GM19438 (cell line): ENCODE measurements around the gene LCP2.
"Not testable (repeated sequence)": the region's sequence is repeated elsewhere in the genome, so short reads cannot be mapped to it uniquely, and the experiment has no call there.

ENCODE experiments used
- ATAC-seq: cut with Tn5 transposase; IDR thresholded peaks from one replicate; pipeline ENCODE4 v1.9.1; 2021; ENCODE audit warnings: low read depth; ENCODE audit not compliant: unreplicated experiment

The LCP2 gene

GRCh38 chr5:170251462-170251861 is 46.1 kb downstream of the LCP2 start:
- ATAC-seq = no peak

DNA sequence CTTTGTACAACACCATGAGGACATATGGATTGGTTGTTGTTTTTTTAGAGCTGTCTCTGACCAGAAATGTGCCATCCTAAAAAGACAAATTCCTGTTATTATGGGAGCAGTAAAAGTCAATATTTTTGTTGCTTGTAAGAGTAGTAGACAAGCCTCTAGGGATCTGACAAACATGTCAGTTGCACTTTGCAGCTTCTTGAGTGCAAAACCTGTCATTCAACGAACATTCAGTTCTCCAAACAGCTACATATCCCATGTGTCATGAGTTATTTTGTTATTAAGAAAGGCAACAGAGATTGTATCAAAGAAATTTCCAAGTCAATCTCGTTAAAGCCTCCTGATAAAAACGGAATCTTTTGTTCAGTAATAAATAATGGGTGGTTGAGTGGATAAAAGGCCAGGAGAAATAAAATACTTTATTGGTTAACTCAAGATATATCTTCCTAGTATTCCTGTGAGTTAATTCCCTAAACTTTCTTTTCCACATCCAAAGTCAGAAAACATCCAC is 46.7 kb downstream of the LCP2 start:
- ATAC-seq = no peak

- no peak for ATAC-seq
These were observed 48.2 kb downstream of the LCP2 start for GRCh38 chr5:170249355-170249754.

- not testable (repeated sequence) for ATAC-seq
These were observed 48.7 kb downstream of the LCP2 start for GRCh38 chr5:170248931-170249227.

GRCh38 chr5:170248172-170248930 is 49.2 kb downstream of the LCP2 start:
- no peak for ATAC-seq

DNA sequence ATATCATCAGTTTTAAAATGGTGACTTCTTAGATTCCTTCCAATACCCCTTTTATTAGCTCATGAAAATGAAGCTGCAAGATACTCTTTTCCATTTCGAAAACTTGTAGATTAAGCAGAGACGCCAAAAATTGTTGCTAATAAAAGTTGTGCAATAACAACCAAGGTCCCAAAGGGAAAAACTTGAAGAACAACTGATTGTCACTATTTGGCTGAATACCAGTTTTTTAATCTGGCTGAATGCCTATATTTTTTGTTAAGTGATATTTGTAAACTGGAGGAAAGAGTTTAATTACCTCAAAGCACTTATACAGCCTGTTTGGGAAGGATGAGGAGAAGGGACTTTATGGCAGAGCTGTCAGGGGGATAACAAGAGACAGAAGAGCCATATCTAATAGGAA is 50.2 kb downstream of the LCP2 start:
- no peak for ATAC-seq

DNA sequence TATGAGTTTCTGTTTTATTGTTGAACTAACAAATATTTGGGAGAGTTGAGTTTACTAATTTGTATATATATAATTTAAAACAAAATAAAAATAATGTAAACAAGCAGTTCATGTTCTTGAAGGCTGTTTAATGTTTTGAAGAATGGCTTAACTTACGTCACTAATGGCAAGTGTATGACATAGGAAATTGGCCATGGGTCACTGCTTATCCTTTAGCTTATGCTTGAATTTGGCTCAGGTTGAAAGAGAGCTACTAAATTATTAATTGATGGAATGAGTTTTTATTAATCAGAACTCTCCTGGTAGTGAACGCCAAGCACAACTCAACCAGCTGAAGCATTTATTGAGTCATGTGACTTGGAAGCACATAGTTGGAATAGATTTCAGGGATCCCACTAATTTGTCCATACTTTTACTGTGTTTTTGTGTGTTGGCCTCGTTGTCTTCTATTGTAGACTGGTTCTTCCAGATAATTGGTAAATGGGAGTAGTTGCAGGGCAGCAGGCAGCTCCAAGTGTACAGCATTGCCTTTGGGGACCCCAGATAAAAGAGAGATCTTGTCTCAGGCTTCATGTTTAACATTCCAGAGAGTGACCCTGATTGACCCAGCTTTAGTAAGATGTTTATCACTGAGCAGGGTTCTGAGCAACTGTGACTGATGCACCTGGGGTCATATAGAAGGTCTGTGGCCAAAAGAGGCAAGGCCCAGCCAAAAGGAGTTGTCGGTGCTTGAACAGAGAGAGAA is 51.3 kb downstream of the LCP2 start:
- ATAC-seq = no peak

DNA sequence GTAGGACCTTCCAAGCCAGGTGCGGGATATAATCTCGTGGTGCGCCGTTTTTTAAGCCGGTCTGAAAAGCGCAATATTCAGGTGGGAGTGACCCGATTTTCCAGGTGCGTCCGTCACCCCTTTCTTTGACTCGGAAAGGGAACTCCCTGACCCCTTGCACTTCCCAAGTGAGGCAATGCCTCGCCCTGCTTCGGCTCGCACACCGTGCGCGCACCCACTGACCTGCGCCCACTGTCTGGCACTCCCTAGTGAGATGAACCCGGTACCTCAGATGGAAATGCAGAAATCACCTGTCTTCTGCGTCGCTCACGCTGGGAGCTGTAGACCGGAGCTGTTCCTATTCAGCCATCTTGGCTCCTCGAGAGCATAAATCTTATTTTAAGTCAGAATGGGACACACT is 52.1 kb downstream of the LCP2 start:
- ATAC-seq = not testable (repeated sequence)

DNA sequence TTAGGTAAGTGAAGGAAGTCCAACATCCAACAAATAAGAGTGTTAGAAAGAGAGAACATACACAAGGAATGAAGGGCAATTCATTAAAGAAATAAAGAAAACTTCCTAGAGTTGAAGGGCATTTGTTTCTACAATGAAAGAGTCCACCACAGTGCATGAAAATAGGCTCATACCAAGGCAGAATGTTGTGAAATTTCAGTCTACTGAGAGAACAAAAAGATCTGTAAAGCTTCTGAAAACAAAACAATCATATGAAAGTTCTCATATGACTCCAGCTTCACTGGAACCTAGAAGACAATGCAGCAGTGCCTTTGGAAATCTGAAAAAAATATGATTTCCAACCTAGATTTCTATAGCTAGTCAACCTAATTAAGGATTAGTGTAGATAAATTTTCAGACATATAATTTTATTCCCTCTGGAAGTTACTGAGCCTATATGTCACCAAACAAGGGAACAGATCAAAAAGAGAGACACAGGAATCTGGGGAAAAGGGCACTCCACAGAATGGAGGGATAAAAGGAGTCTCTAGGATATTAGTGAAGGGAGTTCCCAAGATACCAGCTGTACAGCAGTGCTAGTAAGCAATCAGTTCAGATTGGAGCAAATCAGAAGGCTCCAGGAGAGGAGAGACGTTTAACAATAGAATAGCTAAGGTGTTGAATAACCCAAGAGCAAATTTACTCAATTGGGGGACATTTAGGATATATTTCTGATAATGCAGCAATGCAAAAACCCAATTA is 59.0 kb downstream of the LCP2 start:
- no peak for ATAC-seq

DNA sequence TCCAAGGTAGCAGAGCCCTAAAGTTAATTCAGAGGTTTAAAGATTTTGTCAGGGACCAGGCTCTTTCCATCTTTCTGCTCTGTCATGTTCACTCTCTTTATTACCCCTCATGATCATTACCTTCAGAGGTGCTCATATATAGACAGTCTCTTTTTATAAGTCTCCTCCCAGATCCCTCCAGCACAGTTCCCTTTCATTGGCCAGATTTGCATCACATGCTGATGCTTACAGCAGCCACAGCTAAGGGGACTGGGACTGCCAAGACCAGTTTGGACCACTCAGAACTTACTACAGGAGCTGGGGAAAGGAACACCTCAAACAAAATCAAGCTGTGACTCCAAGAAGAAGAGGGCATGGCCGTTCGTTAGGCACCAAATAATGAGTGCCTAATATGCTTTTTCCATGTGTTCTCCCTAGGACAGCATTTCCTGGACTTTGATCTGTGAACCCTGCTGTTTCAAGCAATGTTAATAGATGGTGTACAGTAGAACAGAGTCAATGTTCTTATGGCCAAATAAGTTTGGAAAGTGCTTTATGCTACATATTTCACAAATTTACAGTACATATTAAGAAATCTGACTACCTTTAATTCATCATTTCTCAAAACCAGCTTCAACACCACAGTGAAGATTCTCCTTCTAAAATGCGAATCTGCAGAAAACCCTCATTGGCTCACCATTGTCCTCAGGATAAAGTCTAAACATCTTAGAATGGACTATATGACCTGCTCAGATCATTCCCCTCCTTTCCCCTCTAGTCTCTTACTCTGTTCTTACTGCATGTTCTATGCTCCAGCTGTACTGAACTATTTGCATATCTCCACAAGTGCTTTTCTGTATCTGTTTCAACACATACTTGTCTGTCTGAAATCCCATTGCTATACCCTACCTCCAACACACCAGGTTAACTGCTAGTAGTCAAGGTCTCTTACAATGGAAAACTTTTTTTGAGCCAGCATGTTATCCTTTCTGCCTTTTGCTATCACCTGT is 61.4 kb downstream of the LCP2 start:
- ATAC-seq = no peak

GRCh38 chr5:170233358-170233892 is 64.2 kb downstream of the LCP2 start:
- no peak for ATAC-seq

- no peak for ATAC-seq
These were observed 64.8 kb downstream of the LCP2 start, which contains the start of gene C5orf58 for GRCh38 chr5:170232786-170233185. Gene C5orf58 (plus strand): TSS chr5:170232985. CDS start chr5:170234977, 1,992 bp downstream.

DNA sequence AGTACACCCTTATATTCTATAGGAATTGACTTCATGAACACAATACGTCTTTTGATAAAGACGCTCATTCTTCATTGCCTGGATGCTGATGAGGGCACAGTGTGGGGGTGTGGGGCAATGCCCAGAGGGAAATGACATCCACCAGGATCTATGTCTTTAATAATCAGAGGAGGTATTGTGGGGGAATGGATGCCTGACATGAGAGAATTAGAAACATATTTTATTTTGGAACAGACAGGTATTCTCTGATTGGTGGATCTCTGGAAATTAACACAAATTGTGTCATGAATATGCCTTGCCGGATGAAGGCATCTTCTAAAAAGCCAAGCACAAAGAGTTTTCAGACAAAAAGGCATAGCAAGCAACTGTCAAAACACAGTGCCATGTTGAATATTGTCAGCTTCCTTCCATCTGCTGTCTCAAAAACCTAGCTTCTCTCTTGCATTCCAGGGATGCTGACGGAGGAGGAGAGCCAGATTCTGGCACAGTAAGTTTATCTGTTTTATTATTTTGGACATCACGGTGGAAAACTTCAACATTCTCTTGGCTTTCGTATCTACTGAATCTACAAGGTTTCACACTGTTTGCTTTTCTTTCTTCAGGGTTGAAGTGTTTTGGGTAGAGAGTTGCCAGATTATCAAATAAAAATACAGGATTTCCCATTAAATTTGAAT is 68.7 kb downstream of the LCP2 start:
- no peak for ATAC-seq

- no peak for ATAC-seq
These were observed 70.9 kb downstream of the LCP2 start for GRCh38 chr5:170226661-170227060.

DNA sequence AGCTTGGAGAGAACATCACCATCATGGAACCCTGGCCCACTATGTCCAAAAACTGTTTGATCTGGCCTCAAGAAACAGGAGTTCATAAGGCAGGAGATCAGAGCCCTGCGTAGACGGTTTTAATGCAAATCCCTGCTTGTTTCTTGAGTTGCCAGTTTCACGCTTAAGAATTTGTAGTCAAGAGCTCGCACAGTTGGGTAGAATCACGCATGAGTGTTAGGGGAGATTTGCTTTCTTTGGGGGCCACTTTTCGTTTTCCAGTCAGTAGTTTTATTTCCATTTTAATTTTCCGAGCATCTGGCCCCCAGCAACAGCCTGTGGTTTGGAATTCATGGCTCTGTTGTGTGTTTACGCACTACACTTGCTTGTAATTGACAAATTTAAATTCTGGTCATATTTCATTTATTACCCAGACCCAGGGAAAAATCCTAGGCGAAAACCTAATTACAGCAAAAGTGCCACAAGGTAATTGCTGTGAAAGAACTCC is 71.4 kb downstream of the LCP2 start:
- no peak for ATAC-seq

- ATAC-seq = no peak
These were observed 72.0 kb downstream of the LCP2 start for GRCh38 chr5:170225326-170226128.

- ATAC-seq = no peak
These were observed 73.7 kb downstream of the LCP2 start for GRCh38 chr5:170223906-170224305.

- no peak for ATAC-seq
These were observed 74.2 kb downstream of the LCP2 start for GRCh38 chr5:170223360-170223759.
